ENCODE measurements around the gene CASP9.

DNA sequence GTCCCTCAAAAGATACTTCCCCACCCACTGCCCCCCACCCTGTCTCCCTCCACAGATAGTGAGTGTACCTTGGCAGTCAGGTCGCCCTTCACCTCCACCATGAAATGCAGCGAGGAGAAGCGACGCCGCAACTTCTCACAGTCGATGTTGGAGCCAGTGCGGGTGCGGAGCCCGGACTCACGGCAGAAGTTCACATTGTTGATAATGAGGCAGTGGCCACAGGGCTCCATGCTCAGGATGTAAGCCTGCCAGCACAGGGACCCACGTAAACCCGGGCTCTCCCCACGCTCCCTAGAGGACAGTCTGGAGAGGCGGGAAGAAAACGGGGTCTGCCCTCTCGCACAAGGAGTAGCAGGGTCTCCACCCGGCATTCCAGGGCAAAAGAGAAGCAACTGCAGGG, 17.2 kb downstream of the CASP9 start:
- TF ChIP-seq FOXJ3 (CRISPR knock-in tag; IDR thresholded peaks at IDR 0.05; ENCODE audit: borderline replicate concordance) (no peak), BRD4 (CRISPR knock-in tag; IDR thresholded peaks at IDR 0.05) (no peak), ZNF33A (CRISPR knock-in tag; IDR thresholded peaks at IDR 0.05; ENCODE audit: borderline replicate concordance) (no peak)

All from HepG2 (cell line).